ENCODE measurements around the gene SCD.

GRCh38 chr10:100319707-100320402 is 27.2 kb upstream of the SCD start:
- no peak for TF ChIP-seq CREB1 (IDR thresholded peaks at IDR 0.05; ENCODE audit: low read depth)
- no peak for TF ChIP-seq NFIC (IDR thresholded peaks at IDR 0.05)
- TF ChIP-seq RAD21 (IDR thresholded peaks at IDR 0.05; ENCODE audit: low read depth), result no peak
